ENCODE measurements around the gene MDFIC2.

GRCh38 chr3:70342149-70342548, 29.7 kb upstream of the MDFIC2 start:
- TF ChIP-seq CTCF (IDR thresholded peaks at IDR 0.05) (no peak), POLR2A (IDR thresholded peaks at IDR 0.05) (no peak)
